Measurements from ENCODE around the gene PRKAG1.

PRKAG1 gene

GRCh38 chr12:48981757-48982157 is 36.8 kb downstream of the PRKAG1 start:
- DNase-seq (ENCODE audit: low read depth): no peak

GRCh38 chr12:48980953-48981756 is 37.4 kb downstream of the PRKAG1 start:
- DNase-seq (ENCODE audit: low read depth): no peak

- DNase-seq (ENCODE audit: low read depth): no peak
Measured at GRCh38 chr12:48980389-48980952, 38.1 kb downstream of the PRKAG1 start.

GRCh38 chr12:48979602-48980388 is 38.8 kb downstream of the PRKAG1 start:
- no peak for DNase-seq (ENCODE audit: low read depth)

GRCh38 chr12:48978741-48979601 is 39.6 kb downstream of the PRKAG1 start:
- no peak for DNase-seq (ENCODE audit: low read depth)

- DNase-seq (ENCODE audit: low read depth): no peak
Measured at GRCh38 chr12:48978291-48978740, 40.3 kb downstream of the PRKAG1 start, which contains the start of gene WNT1. WNT1 (plus strand) TSS chr12:48978322; CDS start chr12:48978651, 329 bp downstream.

- DNase-seq (ENCODE audit: low read depth): peak; percentile 60
Measured at GRCh38 chr12:48977290-48978281, 41.0 kb downstream of the PRKAG1 start.

GRCh38 chr12:48973941-48974673 is 44.5 kb downstream of the PRKAG1 start:
- DNase-seq (ENCODE audit: low read depth): no peak

GRCh38 chr12:48973531-48973930 is 45.0 kb downstream of the PRKAG1 start:
- no peak for DNase-seq (ENCODE audit: low read depth)

GRCh38 chr12:48972952-48973483 is 45.6 kb downstream of the PRKAG1 start:
- no peak for DNase-seq (ENCODE audit: low read depth)

- no peak for DNase-seq (ENCODE audit: low read depth)
Measured at GRCh38 chr12:48972213-48972951, 46.2 kb downstream of the PRKAG1 start.

- DNase-seq (ENCODE audit: low read depth): no peak
Measured at GRCh38 chr12:48970702-48971334, 47.8 kb downstream of the PRKAG1 start.

GRCh38 chr12:48969833-48970701 is 48.5 kb downstream of the PRKAG1 start:
- DNase-seq (ENCODE audit: low read depth): no peak

- DNase-seq (ENCODE audit: low read depth): no peak
Measured at GRCh38 chr12:48969160-48969771, 49.3 kb downstream of the PRKAG1 start.

GRCh38 chr12:48968467-48968866 is 50.1 kb downstream of the PRKAG1 start:
- no peak for DNase-seq (ENCODE audit: low read depth)

GRCh38 chr12:48967991-48968390 is 50.6 kb downstream of the PRKAG1 start:
- DNase-seq (ENCODE audit: low read depth): no peak
